K562 (cell line): ENCODE results near the gene COL4A2. TPM values are rescaled to one million over a fixed set of nuclear protein-coding genes. Genes with fewer than 3 reads are reported as not detected.
A peak's percentile ranks its signal among the peaks of the same experiment; 100 is the strongest.

Source experiments
- ARID3A ChIP-seq: IDR thresholded peaks from 2 replicates; pipeline ENCODE4 v1.6.1; 2012; ENCODE audit warnings: low read depth, low read length, improper control_type of control experiment, borderline replicate concordance
- BACH1 ChIP-seq: fragments of 200-800 bp; sonication (Bioruptor generic); IDR thresholded peaks from 2 replicates; pipeline ENCODE4 v1.6.1; 2016; ENCODE audit warnings: missing genetic modification characterization, missing compliant biosample characterization
- C11orf30 ChIP-seq: fragments of 450-650 bp; IDR thresholded peaks from 2 replicates; pipeline ENCODE4 v1.6.1; 2016; ENCODE audit warnings: low read depth, mild to moderate bottlenecking
- ETS1 ChIP-seq: conservative IDR thresholded peaks from 2 replicates; pipeline ENCODE4 v1.6.1; 2011; ENCODE audit warnings: low read depth, mild to moderate bottlenecking, low read length; ENCODE audit not compliant: control insufficient read depth
- GATA2 ChIP-seq: sonication (generic); formaldehyde crosslinking; IDR thresholded peaks from 2 replicates; pipeline ENCODE4 v1.4.0; 2020; ENCODE audit warnings: mild to moderate bottlenecking, missing genetic modification reagents
- IFI16 ChIP-seq: fragments of 250-450 bp; sonication (Bioruptor Pico); IDR thresholded peaks from 2 replicates; pipeline ENCODE4 v2.1.2; 2022; ENCODE audit warnings: mild to moderate bottlenecking, inconsistent platforms
- ILK ChIP-seq: fragments of 450-650 bp; IDR thresholded peaks from 2 replicates; pipeline ENCODE4 v1.6.1; 2016; ENCODE audit warnings: missing genetic modification characterization, low read depth, mild to moderate bottlenecking, missing compliant biosample characterization, moderate library complexity, borderline replicate concordance
- IRF9 ChIP-seq: fragments of 450-650 bp; IDR thresholded peaks from 2 replicates; pipeline ENCODE4 v1.6.1; 2016; ENCODE audit warnings: missing biosample characterization, missing genetic modification characterization
- MLLT1 ChIP-seq, 2 experiments: fragments of 450-650 bp; IDR thresholded peaks; 2 replicates each; pipeline ENCODE4 v1.6.1; 2016
- NR2C1 ChIP-seq, 2 experiments: fragments of 450-650 bp; IDR thresholded peaks; 2 replicates each; pipeline ENCODE4 v1.6.1; 2017; ENCODE audit warnings: mild to moderate bottlenecking in 2 of 2, antibody characterized with exemption in 1 of 2, inconsistent platforms in 1 of 2, missing compliant biosample characterization in 1 of 2, missing genetic modification characterization in 1 of 2
- PATZ1 ChIP-seq: fragments of 250-450 bp; sonication (Bioruptor Pico); IDR thresholded peaks from 2 replicates; pipeline ENCODE4 v1.5.0; 2020; ENCODE audit warnings: mild to moderate bottlenecking, borderline replicate concordance
- SMARCC2 ChIP-seq: fragments of 450-650 bp; IDR thresholded peaks from 2 replicates; pipeline ENCODE4 v1.6.1; 2017; ENCODE audit warnings: antibody characterized with exemption, moderate library complexity, mild to moderate bottlenecking, low read depth
- ZBTB11 ChIP-seq, 3 experiments: fragments of 200-800 bp in 1 of 3; fragments of 250-450 bp in 1 of 3; fragments of 450-650 bp in 1 of 3; sonication (Bioruptor Pico) in 1 of 3; sonication (Bioruptor generic) in 1 of 3; formaldehyde crosslinking in 1 of 3; IDR thresholded peaks; 2 replicates each; pipeline versions ENCODE4 v1.6.1 to v1.8.0; 2016 to 2022; ENCODE audit warnings: mild to moderate bottlenecking in 2 of 3, missing genetic modification characterization in 2 of 3, missing compliant biosample characterization in 1 of 3, moderate library complexity in 1 of 3
- ZNF3 ChIP-seq: fragments of 250-450 bp; sonication (Bioruptor Pico); IDR thresholded peaks from 2 replicates; pipeline ENCODE4 v1.5.0; 2021; ENCODE audit warnings: mild to moderate bottlenecking, moderate library complexity
- polyA plus RNA-seq, 8 experiments: library from polyadenylated mRNA; depleted of rRNA in 4 of 8; stranded (reverse) in 5 of 8; unstranded in 3 of 8; fragments of >200 nt; fragmentation: Nextera tagmentation in 2 of 8; fragmentation: Illumina TruSeq in 1 of 8; extraction: Ambion mirVana in 2 of 8; extraction: Trizol in 1 of 8; gene quantifications; 2 replicates each; pipeline versions ENCODE4 v1.2.1 to v1.2.3, GENCODE V29; 2011 to 2014; ENCODE audit warnings: inconsistent platforms in 1 of 8, missing spikeins in 1 of 8
- total RNA-seq, 7 experiments: library from RNA; depleted of rRNA in 6 of 7; stranded (reverse); fragments of >200 nt in 6 of 7; fragmentation: Illumina TruSeq in 2 of 7; extraction: Trizol in 2 of 7; gene quantifications; 2 replicates each; pipeline versions ENCODE4 v1.2.1 to v1.2.3, GENCODE V29; 2011 to 2021; ENCODE audit warnings: low replicate concordance in 1 of 7

COL4A2 gene
- total and polyA plus RNA-seq, 9 of the 15 experiments (the other 6 are each of a cell fraction or from before 2014, with no cell fraction given), result 0.13 to 15.2 (median 8.1) TPM

GRCh38 chr13:110506859-110507566 is 199.9 kb downstream of the COL4A2 start (continued):
- no peak for TF ChIP-seq MLLT1 (IDR thresholded peaks at IDR 0.05)
- no peak for TF ChIP-seq IRF9
- TF ChIP-seq ETS1, result 0 out of 2 replicates have a peak, but pooled peaks have one; percentile 14
- peak; percentile 44 for TF ChIP-seq NR2C1 (IDR thresholded peaks at IDR 0.05)
- peak; percentile 60 for TF ChIP-seq NR2C1 (tag; IDR thresholded peaks at IDR 0.05)
- no peak for TF ChIP-seq BACH1
- no peak for TF ChIP-seq IFI16
- TF ChIP-seq ARID3A, result no peak
- no peak for TF ChIP-seq ILK
- TF ChIP-seq SMARCC2, result no peak
- peak; percentile 82 for TF ChIP-seq GATA2 (CRISPR knock-in tag)
- TF ChIP-seq C11orf30, result peak; percentile 34; the same call in 1 of the 2 replicates
- TF ChIP-seq PATZ1 (CRISPR knock-in tag), result no peak
- peak in 1 of 3 experiments; percentile 65; a peak in 2 of 6 replicates for TF ChIP-seq ZBTB11 (CRISPR knock-in tag; IDR thresholded peaks at IDR 0.05)
- no peak for TF ChIP-seq ZNF3 (CRISPR knock-in tag)
